ENCODE data around the gene MMS19. TPM values are rescaled to one million over a fixed set of nuclear protein-coding genes. Genes with fewer than 3 reads are reported as not detected.

Gene MMS19
- total and polyA plus RNA-seq, 12 donors = 38.7 to 139 (median 64.7) TPM

- Histone ChIP-seq H3K27ac (peak overlapping the region in 1 of 5 donors; percentile 31), H3K4me1 (replicated peaks in 1 of 2) (peaks cover 0 to 8% of the 10 kb centered on the region in 2 donors), H3K27me3 (no peaks in the 10 kb centered on the region), H3K36me3 (replicated peaks in 1 of 2) (peaks cover 0 to 92% of the 10 kb centered on the region in 2 donors), H3K9me3 (replicated peaks in 1 of 3) (no peaks in the 10 kb centered on the region), H3K4me3 (no peak overlapping the region)
- TF ChIP-seq, protein P1, sequence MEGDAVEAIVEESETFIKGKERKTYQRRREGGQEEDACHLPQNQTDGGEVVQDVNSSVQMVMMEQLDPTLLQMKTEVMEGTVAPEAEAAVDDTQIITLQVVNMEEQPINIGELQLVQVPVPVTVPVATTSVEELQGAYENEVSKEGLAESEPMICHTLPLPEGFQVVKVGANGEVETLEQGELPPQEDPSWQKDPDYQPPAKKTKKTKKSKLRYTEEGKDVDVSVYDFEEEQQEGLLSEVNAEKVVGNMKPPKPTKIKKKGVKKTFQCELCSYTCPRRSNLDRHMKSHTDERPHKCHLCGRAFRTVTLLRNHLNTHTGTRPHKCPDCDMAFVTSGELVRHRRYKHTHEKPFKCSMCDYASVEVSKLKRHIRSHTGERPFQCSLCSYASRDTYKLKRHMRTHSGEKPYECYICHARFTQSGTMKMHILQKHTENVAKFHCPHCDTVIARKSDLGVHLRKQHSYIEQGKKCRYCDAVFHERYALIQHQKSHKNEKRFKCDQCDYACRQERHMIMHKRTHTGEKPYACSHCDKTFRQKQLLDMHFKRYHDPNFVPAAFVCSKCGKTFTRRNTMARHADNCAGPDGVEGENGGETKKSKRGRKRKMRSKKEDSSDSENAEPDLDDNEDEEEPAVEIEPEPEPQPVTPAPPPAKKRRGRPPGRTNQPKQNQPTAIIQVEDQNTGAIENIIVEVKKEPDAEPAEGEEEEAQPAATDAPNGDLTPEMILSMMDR (IDR thresholded peaks at IDR 0.05) = no peak
- TF ChIP-seq POLR2A (IDR thresholded peaks at IDR 0.05) = no peak
- intact Hi-C loops (cut with DNase I) = no loop called here
- WGBS, 4 donors = 80 to 96% (median 81%) methylated on average over 2 to 3 of the region's 3 CpGs
- peak in 1 of 7 donors; percentile 48 for DNase-seq
Measured at GRCh38 chr10:97468162-97468561, 30.1 kb downstream of the MMS19 start.

GRCh38 chr10:97466755-97467154 is 31.5 kb downstream of the MMS19 start:
- 43 to 71% (median 64%) methylated on average over 2 to 4 of the region's 4 CpGs for WGBS, 4 donors
- intact Hi-C loops (cut with DNase I) = no loop called here

GRCh38 chr10:97465982-97466381 is 32.2 kb downstream of the MMS19 start:
- no peaks in the 10 kb centered on the region for H3K27me3 ChIP-seq
- TF ChIP-seq, protein P1 (IDR thresholded peaks at IDR 0.05) = no peak
- no peak for TF ChIP-seq POLR2A (IDR thresholded peaks at IDR 0.05)
- peak overlapping the region in 2 of 5 donors; percentile 29 to 47 for H3K27ac ChIP-seq
- H3K4me3 ChIP-seq = no peak overlapping the region
- peaks cover 0 to 8% of the 10 kb centered on the region in 2 donors for H3K4me1 ChIP-seq (replicated peaks in 1 of 2)
- no peaks in the 10 kb centered on the region for H3K9me3 ChIP-seq (replicated peaks in 1 of 3)
- no peak for DNase-seq
- intact Hi-C loops (cut with DNase I) = no loop called here
- 78 to 100% (median 83%) methylated on average over 4 to 7 of the region's 7 CpGs for WGBS, 4 donors
- peaks cover 0 to 93% of the 10 kb centered on the region in 2 donors for H3K36me3 ChIP-seq (replicated peaks in 1 of 2)

More at GRCh38 chr10:97466755-97467154, 31.5 kb downstream of the MMS19 start:
- no peak overlapping the region for H3K4me3 ChIP-seq
- H3K27ac ChIP-seq = peak overlapping the region in 2 of 5 donors; percentile 29 to 47
- no peaks in the 10 kb centered on the region for H3K27me3 ChIP-seq
- DNase-seq = peak in 5 of 7 donors; percentile 16 to 54 (median 47)
- H3K9me3 ChIP-seq (replicated peaks in 1 of 3) = no peaks in the 10 kb centered on the region
- H3K36me3 ChIP-seq (replicated peaks in 1 of 2) = peaks cover 0 to 93% of the 10 kb centered on the region in 2 donors
- TF ChIP-seq, protein P1 (IDR thresholded peaks at IDR 0.05) = no peak
- no peak for TF ChIP-seq POLR2A (IDR thresholded peaks at IDR 0.05)
- peaks cover 0 to 8% of the 10 kb centered on the region in 2 donors for H3K4me1 ChIP-seq (replicated peaks in 1 of 2)

GRCh38 chr10:97464226-97464625 is 34.0 kb downstream of the MMS19 start:
- Histone ChIP-seq H3K27ac (peak overlapping the region in 3 of 5 donors; percentile 24 to 73 (median 56)), H3K36me3 (replicated peaks in 1 of 2) (peaks cover 0 to 93% of the 10 kb centered on the region in 2 donors), H3K27me3 (no peaks in the 10 kb centered on the region), H3K4me3 (no peak overlapping the region), H3K9me3 (replicated peaks in 1 of 3) (no peaks in the 10 kb centered on the region), H3K4me1 (replicated peaks in 1 of 2) (peaks cover 0 to 8% of the 10 kb centered on the region in 2 donors)
- TF ChIP-seq POLR2A (IDR thresholded peaks at IDR 0.05) = no peak
- WGBS, 4 donors = 57 to 75% (median 60%) methylated on average over 1 of the region's 1 CpG; no CpG with 5 or more reads in 1 of the 4 donors
- intact Hi-C loops (cut with DNase I) = loop anchor here (5.0 kb wide), 1 partner anchor 88 kb away; no protein-coding TSS in a partner anchor
- DNase-seq = peak in 1 of 7 donors; percentile 39

Data from adrenal gland (tissue), 12 donors.